Thyroid gland (tissue), 4 donors: ENCODE data around the gene TSPAN16.

Source experiments
- POLR2A ChIP-seq, 2 donors: fragments of 450-650 bp; IDR thresholded peaks; one replicate each; pipeline ENCODE4 v1.6.1; 2017; ENCODE audit warnings: antibody characterized with exemption in 2 of 2, mild to moderate bottlenecking in 2 of 2, moderate library complexity in 1 of 2
- TF ChIP-seq, protein P1 (sequence below), 6 experiments: fragments of 200-600 bp in 3 of 6; fragments of 450-650 bp in 3 of 6; sonication (generic) in 3 of 6; IDR thresholded peaks; one replicate each; pipeline ENCODE4 v1.5.1; 2016 to 2019; ENCODE audit warnings: antibody characterized with exemption in 6 of 6, mild to moderate bottlenecking in 2 of 6, inconsistent platforms in 1 of 6, moderate library complexity in 1 of 6

DNA sequence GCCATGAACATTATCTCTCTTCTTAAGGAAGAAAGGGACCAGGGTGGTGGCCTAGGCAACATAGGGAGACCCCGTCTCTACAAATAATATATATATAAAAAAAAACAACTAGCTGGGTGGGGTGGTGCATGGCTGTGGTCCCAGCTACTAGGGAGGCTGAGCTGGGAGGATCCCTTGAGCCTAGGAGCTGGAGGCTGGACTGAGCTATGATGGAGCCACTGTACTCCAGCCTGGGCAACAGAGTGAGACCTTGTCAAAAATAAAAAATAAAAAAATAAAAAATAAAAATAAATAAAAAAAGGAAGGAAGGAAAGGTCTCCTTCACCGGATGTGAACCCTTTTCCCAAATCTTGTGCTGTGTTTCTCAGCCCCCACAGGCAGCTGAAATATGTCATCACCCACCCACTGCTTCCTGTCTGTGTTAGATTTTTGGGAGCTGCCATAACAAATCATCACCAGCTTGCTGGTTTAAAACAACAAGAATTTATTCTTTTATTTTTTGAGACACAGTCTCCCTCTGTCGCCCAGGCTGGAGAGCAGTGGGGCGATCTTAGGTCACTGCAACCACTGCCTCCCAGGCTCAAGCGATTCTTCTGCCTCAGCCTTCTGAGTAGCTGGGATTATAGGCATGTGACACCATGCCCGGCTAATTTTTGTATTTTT lies 9.5 kb upstream of the TSPAN16 start:
- TF ChIP-seq, protein P1, sequence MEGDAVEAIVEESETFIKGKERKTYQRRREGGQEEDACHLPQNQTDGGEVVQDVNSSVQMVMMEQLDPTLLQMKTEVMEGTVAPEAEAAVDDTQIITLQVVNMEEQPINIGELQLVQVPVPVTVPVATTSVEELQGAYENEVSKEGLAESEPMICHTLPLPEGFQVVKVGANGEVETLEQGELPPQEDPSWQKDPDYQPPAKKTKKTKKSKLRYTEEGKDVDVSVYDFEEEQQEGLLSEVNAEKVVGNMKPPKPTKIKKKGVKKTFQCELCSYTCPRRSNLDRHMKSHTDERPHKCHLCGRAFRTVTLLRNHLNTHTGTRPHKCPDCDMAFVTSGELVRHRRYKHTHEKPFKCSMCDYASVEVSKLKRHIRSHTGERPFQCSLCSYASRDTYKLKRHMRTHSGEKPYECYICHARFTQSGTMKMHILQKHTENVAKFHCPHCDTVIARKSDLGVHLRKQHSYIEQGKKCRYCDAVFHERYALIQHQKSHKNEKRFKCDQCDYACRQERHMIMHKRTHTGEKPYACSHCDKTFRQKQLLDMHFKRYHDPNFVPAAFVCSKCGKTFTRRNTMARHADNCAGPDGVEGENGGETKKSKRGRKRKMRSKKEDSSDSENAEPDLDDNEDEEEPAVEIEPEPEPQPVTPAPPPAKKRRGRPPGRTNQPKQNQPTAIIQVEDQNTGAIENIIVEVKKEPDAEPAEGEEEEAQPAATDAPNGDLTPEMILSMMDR (IDR thresholded peaks at IDR 0.05), result peak in 4 of 6 experiments; percentile 12 to 34 (median 20)
- TF ChIP-seq POLR2A (IDR thresholded peaks at IDR 0.05), result no peak
